ENCODE data around the gene PRELID3B. TPM values are rescaled to one million over a fixed set of nuclear protein-coding genes. Genes with fewer than 3 reads are reported as not detected.
"Not testable (repeated sequence)": the region's sequence is repeated elsewhere in the genome, so short reads cannot be mapped to it uniquely, and the experiment has no call there.

Gene PRELID3B
- polyA plus RNA-seq, 10 donors = 42.7 to 59.0 (median 51.0) TPM

DNA sequence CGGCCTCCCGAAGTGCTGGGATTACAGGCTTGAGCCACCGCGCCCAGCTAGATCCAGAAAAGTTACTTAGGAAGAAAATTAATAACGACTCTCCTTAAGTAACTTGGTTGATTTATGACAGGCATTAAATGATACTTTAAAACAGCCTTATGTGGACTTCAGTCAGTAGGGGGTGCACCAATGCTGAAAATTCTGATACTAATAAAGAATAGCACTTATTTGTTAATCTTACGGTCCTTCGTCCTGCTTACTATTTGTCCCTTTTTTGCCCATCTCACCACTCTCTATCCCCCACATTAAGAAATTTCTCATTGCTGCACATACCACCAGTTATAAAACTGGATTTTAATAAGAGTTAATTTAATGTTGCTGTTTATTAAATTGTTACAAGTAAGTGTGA, 12.7 kb upstream of the PRELID3B start:
- DNase-seq = peak in 2 of 3 donors; percentile 22 to 30

DNA sequence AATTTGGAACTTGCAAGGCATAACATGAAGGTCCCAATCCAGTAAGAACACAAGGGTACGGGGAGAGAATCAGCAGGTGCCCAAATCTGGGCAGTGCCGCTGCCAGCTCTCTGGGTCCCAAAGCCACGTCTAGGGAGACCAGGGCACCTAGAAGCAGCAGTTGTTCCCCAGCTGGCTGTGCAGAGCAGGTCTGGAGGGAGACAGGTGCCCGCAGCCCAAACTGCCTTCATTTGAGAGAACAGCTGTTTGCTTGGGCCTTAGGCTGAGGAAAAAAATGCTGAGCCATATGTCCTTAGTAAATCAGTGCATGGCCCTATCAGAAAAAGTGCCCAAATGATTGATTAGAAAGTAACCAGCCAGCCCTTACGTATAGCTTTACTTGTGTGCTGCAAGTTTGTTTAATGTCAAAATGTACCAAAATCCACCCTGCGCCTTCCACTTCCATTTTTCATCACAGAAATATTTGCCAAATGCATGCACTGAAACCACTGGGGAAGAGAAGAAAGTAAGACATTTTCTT, 9.1 kb upstream of the PRELID3B start:
- no peak for DNase-seq

- DNase-seq = no peak
These were observed 7.9 kb upstream of the PRELID3B start for GRCh38 chr20:59050437-59050836.

GRCh38 chr20:59048681-59049030, 6.1 kb upstream of the PRELID3B start:
- no peak for DNase-seq

- peak in 1 of 3 donors; percentile 45 for DNase-seq
These were observed 5.5 kb upstream of the PRELID3B start for GRCh38 chr20:59047938-59048680.

- DNase-seq = no peak
These were observed 4.3 kb upstream of the PRELID3B start for GRCh38 chr20:59046862-59047261.

- DNase-seq = no peak
These were observed 2.2 kb upstream of the PRELID3B start for GRCh38 chr20:59044796-59045195.

DNA sequence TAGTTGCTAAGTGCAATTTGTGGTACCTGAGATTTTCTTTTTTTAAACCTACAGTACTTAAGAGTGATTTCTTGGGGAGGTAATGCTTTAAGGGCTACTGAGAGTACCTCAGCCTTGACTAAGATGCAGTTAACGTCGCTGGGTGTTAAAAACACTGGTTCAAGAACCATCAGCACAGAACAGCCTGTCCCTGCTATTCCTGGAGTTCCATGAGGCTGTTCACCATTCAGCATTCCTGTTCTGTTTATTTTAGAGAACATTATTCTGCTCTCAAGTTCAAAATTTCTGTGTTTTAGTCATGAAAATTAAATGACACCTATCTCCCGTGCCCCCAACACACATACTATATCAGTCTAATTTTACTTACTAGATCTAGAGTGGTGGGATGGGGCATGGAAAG, 1.7 kb upstream of the PRELID3B start:
- no peak for DNase-seq

DNA sequence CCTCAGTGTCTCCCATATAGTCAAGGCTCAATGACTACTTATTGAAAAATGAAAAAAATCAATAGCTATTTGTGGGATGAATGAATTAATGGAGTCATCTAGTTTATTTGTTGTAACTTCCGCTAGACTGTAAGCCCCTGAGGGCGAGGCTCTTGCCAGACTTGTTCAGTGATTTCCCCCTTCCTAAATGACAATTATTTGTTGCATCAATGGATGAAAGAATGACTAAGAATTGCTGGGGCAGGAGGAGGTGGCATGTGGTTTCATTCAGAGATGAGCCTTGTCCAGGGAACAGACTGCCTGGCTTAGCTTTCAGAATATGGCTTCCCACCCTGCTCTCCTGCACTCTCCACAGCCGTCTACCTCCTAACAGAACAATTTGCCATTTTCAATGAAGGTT, 1.1 kb upstream of the PRELID3B start:
- DNase-seq = no peak

GRCh38 chr20:59042796-59043631, 428 bp upstream of the PRELID3B start:
- DNase-seq = peak; percentile 95 to 97 (median 97)

- DNase-seq = not testable (repeated sequence)
These were observed 1.1 kb downstream of the PRELID3B start for GRCh38 chr20:59041487-59041886.

GRCh38 chr20:59040667-59041066, 1.9 kb downstream of the PRELID3B start:
- DNase-seq = no peak

DNA sequence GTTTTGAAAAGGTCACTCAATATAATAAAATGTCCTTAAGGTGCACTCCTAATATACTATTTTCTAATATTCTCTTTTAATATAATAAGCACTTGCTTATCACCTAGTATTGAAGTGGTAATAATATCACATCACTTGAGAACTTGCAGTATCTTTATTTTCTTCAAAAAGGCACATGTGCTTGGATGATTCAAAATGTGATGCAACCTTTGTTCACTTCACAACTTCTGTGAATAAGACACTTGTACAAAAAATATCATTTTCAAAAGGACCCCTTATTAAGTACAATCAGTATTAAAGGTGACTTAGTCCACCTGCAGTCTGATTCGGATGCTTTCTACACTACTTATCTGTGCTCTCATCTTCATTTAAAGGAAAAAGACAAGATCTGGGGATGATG, 3.4 kb downstream of the PRELID3B start:
- no peak for DNase-seq

DNA sequence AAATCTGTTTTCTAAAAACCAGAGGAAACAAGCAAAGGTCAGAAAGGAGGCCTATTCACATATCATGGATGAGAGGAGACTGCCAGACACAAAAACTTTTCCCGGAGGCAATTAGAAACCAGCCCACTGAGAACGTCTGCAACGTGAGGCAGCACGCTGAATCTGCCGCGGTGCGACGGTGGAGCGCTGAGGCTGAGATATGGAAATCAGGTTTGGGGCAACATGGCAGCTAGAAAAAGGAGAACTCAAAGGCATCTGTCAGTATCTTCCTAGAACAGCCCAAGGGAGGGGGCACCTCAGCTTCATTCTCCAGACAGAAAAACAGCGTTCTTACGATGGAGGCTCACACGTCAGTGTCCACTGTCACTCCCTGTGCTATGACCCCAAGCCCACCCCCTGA, 5.2 kb downstream of the PRELID3B start:
- DNase-seq = no peak

DNA sequence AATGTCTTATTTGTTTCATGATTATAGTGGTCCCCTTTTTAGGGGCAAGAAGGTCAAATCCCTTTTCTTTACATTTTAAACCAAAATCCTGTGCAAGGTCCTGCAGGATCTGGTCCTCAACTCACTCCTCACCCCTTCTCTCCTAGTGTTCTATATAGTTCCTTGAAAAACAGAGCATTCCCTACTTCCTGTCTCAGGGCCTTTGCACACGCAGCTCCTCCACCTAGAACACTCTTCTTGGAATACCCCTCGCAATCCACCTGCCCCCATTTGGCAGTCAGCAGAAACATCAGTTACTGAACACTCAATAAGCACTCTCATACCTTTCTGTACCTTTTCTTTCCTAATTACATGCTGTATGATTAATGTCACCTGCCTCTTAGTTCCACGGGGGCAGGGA, 7.2 kb downstream of the PRELID3B start:
- no peak for DNase-seq

DNA sequence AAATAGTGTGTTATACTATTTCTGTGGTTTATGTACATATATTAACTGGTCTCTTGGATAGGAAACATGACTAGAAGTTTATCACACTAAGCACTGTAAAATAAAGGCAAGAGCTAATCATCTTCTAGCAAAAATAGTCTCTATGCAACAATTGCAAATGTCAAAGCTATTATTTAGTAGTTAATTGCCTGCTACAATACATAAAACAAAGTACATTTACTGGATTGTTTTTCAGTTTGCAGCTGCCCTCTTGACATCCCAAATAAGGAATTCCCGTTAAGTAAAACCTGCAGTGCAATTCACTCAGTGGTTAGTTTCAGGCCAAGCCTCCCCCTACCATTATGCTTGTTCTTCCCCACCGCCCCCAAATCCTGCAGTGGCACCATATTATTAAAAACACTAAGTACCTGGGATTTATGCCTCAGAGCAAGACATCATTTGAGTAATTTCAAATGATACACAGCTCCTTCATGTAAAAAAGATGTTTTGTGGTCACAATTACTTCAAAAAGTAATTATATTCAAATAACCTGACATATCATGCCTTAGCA, 8.9 kb downstream of the PRELID3B start:
- no peak for DNase-seq

- DNase-seq = no peak
These were observed 9.5 kb downstream of the PRELID3B start for GRCh38 chr20:59033093-59033492.

DNA sequence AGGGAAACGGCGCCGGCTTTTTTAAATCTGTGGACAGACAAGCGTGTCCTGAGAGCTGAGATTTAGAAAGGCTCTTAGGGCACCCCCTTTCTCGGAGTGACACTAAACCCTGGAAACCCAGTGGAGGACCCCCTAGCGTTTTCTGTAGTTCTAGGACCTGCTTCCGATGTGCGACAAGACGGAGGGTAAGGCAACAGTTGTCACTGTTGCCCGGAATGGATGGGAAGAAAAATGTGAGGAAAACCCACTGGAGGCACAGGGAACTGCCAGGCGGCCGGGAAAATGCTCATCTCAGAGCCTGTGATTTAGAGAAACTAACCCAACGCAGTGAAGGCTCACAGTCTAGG, 9.9 kb downstream of the PRELID3B start:
- DNase-seq = no peak

DNA sequence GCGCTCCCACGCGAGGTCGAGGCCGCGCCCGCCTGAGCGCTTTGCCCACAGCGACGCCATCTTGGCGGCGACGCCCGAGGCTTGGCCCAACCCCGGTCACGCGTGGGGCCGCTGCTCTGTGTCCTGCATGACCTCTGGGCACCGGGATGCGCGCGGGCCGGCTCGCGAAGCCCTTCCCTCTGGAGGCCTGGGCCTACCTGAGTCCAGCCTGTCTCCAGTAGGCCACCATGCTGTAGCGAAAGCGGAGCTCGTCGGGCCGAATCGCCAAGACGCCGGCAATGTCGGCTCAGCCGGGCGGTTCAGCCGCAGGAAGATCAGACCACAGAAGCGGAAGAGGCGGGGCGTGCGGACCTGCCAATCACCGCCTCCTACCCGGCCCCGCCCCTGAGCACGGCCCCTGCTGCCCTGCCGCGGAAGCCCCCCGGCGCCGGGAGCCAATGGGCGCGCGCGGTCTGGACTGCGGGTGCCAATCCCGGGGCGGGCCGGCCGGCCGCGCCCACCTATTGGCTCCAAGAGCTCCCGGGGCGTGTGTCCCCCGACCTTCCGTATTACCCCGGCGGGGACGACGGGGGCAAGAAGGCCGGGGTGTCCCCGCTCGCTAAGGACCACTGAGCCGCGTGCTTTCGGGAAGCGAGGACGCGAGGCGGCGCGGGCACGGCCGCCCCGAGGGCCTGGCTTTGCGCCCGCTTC, 10.4 kb downstream of the PRELID3B start, which contains the start of gene ATP5F1E:
Gene ATP5F1E, minus strand, starts transcription at position 313 of the 690 bp plus-strand sequence. Its CDS starts 84 bp downstream, at position 229.
- DNase-seq = peak; percentile 92 to 98 (median 96)

DNA sequence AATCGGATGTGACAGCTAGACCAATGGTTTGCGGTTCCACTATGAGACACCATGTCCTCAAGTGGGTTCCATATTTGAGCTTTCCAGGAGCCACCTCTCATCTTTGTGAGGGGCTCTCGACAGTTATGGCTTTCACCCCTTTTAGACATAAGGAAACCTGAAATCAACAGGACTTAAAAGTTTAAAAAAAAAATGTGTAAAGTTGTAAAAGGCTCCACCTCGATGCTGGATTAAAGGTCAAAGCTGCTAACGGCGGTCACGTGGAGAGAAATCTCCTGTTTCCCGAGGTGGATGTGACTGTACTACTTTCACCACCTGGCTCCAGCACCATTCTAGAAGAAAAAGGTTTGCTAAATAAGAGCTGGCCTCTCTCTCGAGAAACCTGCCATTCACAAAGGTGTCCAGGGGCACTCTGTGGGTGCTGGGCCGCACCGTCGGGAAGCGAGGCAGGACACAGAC, 11.0 kb downstream of the PRELID3B start:
- DNase-seq = no peak

- no peak for DNase-seq
These were observed 11.5 kb downstream of the PRELID3B start for GRCh38 chr20:59030911-59031563.
